HG02970 (cell line): Measurements from ENCODE around the gene NAV3.
A peak's percentile ranks its signal among the peaks of the same experiment; 100 is the strongest.

Source experiments
- ATAC-seq: cut with Tn5 transposase; IDR thresholded peaks from one replicate; pipeline ENCODE4 v1.9.1; 2021; ENCODE audit warnings: mild to moderate bottlenecking, moderate library complexity, moderate number of reproducible peaks; ENCODE audit not compliant: unreplicated experiment, low FRiP score

The NAV3 gene

DNA sequence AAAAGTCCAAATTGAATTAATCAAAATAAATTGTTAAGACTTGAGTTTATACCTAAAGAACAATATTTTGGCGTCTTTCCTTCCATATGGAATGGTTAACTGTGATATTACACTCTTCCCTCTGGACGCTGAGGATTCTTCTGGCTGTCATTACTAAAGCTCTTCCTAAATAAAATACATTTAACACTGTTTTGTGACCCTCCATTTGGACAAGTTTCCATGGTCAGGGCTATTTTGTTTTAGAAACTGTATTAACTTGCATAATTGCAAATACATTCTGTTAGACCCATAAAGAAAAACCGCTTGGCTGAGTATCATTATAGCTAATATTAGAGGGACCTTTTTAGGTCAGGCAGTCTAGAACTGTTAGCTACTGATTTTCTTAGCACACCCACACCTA, 87.4 kb downstream of the NAV3 start:
- ATAC-seq, result no peak

DNA sequence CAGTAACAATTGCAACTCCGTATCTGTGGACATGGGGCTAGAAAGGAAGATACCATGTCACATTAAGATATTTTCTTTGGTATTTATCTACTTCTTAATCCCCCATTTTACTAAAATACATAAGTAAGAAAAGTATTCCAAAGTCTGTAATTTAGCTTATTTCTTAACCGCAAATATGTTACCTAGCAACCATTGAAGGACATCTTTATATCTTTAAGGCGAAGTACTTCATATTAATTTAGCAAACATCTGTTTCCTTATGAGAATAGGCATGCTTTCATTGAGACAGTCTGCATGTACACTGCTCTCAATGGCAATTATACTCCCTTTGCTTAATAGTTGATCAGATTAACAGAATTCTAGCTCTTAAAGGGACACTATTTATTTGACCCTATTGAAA, 88.8 kb downstream of the NAV3 start:
- no peak for ATAC-seq

- no peak for ATAC-seq
Measured at GRCh38 chr12:77923882-77924281, 93.2 kb downstream of the NAV3 start.

GRCh38 chr12:77924703-77925102, 94.0 kb downstream of the NAV3 start:
- ATAC-seq, result no peak

DNA sequence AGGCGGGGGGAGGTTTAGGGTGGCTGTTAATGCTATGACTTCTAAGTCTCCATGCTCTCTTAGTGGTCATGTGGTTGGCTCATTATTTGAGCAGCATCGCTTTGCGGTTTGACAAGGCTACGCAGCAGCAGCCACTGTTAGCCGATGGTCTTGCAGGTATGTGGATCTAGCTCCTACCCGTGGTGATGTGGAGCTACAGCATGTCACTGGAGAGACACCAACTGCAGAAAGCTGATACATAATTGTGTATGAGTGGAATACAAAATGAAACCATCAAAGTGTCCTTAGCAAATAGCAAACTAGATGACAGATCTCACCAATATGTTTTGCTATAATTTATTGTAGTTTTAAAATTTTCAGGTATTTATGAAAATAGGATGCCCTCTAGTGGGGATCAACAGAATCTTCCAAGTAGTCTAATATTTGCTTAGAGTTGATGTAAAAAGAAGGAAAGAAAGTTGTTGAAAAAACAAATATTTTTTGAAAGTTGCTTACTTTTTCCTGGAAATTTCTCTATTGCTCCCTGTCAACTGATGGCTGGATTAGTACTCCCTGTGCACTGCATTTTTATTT, 94.9 kb downstream of the NAV3 start:
- ATAC-seq, result peak; percentile 100

DNA sequence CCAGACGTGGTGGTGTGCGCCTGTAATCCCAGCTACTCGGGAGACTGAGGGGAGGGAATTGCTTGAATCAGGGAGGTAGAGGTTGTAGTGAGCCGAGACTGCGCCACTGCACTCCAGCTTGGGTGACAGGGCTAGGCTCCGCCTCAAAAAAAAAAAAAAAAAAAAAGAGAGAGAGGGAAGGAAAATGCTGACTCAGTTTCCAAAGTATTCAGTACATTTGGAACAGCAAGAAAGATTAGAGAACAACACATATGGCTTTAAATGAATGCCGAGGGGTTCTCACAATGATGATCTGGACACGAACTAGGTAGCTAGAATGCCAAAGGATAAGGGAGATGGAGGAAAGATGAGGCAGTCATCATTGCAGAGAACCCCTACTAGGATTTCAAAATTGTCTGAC, 97.4 kb downstream of the NAV3 start:
- no peak for ATAC-seq

GRCh38 chr12:77932216-77932615, 101.5 kb downstream of the NAV3 start:
- ATAC-seq, result no peak

DNA sequence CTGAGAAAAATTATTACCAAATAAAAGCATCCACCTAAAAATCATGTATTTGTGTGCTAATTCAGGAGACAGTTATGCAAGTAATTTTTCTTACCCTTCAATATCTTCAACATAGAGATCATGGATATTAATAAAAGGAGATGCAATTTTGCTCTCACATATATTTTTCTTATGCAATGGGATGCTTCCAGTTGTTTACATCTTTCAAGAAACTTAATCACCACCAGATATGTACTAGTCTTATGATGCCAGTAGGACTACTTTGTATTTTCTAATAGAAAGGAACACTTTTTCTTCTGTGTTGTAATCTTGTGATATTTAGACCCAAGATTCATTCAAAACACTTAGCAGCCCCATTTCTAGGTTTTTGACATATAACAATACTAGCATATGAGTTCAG, 107.6 kb downstream of the NAV3 start:
- ATAC-seq, result no peak

- ATAC-seq, result no peak
Measured at GRCh38 chr12:77940011-77940423, 109.3 kb downstream of the NAV3 start.

DNA sequence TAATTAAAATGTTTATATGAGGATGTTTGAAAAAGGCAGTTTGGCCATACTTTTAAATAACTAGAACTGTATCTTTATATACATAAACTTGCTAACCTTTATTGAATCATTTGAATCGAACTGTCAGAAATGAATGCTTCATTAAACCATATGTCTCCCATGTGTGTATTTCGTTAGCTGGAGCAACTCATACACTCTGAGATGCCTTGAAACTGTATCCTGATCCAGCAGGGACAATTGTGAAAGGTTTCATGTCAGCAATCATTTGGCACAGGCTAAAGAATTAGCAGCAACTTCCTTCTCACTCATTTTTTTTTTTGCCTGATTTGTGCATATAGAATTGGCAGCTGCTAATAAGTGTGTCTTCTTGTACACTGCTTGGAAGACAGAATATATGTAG, 109.9 kb downstream of the NAV3 start:
- no peak for ATAC-seq

- no peak for ATAC-seq
Measured at GRCh38 chr12:77941401-77941800, 110.7 kb downstream of the NAV3 start.

- ATAC-seq, result no peak
Measured at GRCh38 chr12:77943466-77943865, 112.8 kb downstream of the NAV3 start.

DNA sequence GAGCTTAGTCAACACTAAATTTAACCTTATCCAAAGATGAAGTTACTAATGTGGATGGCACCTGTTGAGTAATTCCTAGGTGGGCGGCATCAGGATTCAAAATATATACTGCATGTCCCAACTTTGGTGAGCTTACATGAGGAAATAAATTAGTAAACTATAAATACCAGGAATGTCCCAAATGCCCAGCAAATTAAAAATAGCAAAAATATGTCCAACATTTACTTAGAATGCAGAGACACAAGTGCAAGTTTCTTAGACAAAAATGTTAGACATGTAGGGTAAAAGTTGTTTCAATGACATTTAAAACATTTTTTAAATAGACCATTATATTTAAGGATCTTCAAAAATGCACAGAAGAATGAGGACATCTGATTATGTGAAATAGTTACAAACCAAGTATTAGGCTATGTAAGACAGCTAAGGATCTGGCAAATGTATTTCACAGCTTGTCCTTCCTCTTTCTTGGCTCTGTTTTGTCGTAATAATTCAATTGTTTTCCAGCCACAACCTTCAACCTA, 115.9 kb downstream of the NAV3 start:
- ATAC-seq, result no peak

DNA sequence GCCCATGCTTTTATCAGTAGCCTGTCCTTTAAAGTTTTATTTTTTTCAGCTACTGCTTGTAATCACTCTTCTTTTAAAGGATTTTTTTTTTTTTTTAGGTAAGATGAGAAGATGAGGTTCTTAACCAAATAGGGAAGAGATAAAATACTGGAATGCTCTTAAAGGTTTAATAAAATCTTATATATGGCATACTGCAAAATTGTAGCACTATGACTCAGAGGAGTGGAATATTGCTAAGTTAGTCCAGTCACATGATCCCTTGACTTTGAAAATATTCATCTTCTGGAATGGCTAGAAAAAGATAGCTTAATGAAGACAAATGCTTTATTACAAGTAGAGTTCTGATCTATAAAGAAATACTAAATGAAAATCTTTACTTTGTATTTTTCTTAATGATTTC, 116.6 kb downstream of the NAV3 start:
- ATAC-seq, result no peak

- no peak for ATAC-seq
Measured at GRCh38 chr12:77947746-77948145, 117.1 kb downstream of the NAV3 start.

GRCh38 chr12:77949943-77950342, 119.2 kb downstream of the NAV3 start:
- ATAC-seq, result no peak

- no peak for ATAC-seq
Measured at GRCh38 chr12:77953528-77954205, 123.0 kb downstream of the NAV3 start.

- ATAC-seq, result no peak
Measured at GRCh38 chr12:77954206-77954555, 123.5 kb downstream of the NAV3 start.

DNA sequence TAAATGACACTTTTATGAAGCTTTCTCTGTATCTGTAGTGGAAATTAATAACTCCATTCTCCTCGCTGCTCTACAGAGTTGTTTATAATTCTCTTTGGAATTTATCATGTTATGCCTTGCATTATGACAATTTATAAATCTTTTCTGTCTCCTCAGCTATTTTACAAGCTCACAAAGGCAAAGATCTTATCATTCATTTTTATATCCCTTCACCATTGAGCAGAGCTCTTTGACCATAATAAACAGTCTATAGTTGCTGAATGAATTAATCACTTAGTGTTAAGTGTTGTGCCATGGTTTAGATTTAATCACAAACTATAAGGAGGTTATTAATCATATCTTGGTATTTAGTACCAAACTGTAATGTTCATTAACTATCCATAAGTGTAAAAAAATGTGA, 126.4 kb downstream of the NAV3 start:
- no peak for ATAC-seq

DNA sequence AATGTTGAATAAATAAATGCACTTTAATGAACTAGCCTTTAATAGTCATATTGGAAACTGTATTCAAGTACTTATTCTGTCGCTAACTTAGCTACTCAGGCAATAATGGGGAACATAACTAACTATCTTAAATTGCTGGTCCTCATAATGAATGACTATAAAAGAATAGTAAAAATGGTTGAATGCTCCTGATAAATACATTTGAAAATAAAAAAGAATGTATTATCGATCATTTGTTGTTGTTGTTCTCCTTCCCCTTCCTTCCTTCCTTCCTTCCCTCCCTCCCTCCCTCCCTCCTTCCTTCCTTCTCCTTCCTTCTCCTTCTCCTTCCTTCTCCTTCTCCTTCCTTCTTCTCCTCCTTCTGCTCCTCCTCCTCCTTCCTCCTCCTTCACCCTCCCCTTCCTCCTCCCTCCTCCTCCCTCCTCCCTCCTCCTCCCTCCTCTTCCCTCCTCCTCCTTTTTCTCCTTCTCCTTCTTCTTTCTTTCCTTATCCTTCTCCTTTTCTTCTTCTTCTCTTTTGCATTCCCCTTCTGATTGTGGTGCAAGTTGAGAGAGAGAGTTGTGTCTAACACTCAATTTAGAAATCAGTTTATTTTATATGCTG, 133.0 kb downstream of the NAV3 start:
- ATAC-seq, result no peak

- no peak for ATAC-seq
Measured at GRCh38 chr12:77965790-77966189, 135.1 kb downstream of the NAV3 start.

GRCh38 chr12:77968021-77968420, 137.3 kb downstream of the NAV3 start:
- ATAC-seq, result no peak
